GM21717 (cell line): ENCODE measurements around the gene VIPR1.

ENCODE experiments used
- ATAC-seq: cut with Tn5 transposase; IDR thresholded peaks from one replicate; pipeline ENCODE4 v1.9.1; 2021; ENCODE audit warnings: mild to moderate bottlenecking, moderate library complexity; ENCODE audit not compliant: unreplicated experiment

Gene VIPR1

GRCh38 chr3:42502429-42503250 is at the start of gene VIPR1:
Gene VIPR1 (plus strand): TSS chr3:42502643. CDS start chr3:42502736, 93 bp downstream.
- peak; percentile 95 for ATAC-seq

- ATAC-seq, result no peak
Observed at GRCh38 chr3:42456211-42456610, 46.2 kb upstream of the VIPR1 start.

GRCh38 chr3:42459151-42459550 is 43.3 kb upstream of the VIPR1 start:
- ATAC-seq, result no peak

GRCh38 chr3:42461762-42462161 is 40.7 kb upstream of the VIPR1 start:
- ATAC-seq, result no peak

GRCh38 chr3:42463093-42463492 is 39.4 kb upstream of the VIPR1 start:
- no peak for ATAC-seq

GRCh38 chr3:42468111-42468510 is 34.3 kb upstream of the VIPR1 start:
- no peak for ATAC-seq

GRCh38 chr3:42472555-42472954 is 29.9 kb upstream of the VIPR1 start:
- no peak for ATAC-seq

- ATAC-seq, result no peak
Observed at GRCh38 chr3:42473083-42473932, 29.1 kb upstream of the VIPR1 start.

- ATAC-seq, result no peak
Observed at GRCh38 chr3:42476225-42477125, 26.0 kb upstream of the VIPR1 start.

- ATAC-seq, result no peak
Observed at GRCh38 chr3:42477696-42478095, 24.7 kb upstream of the VIPR1 start.

GRCh38 chr3:42478830-42479229 is 23.6 kb upstream of the VIPR1 start:
- ATAC-seq, result no peak

- no peak for ATAC-seq
Observed at GRCh38 chr3:42486814-42487565, 15.5 kb upstream of the VIPR1 start.

- no peak for ATAC-seq
Observed at GRCh38 chr3:42488687-42489086, 13.8 kb upstream of the VIPR1 start.

GRCh38 chr3:42489116-42489936 is 13.1 kb upstream of the VIPR1 start:
- no peak for ATAC-seq

- peak; percentile 9 for ATAC-seq
Observed at GRCh38 chr3:42489937-42490227, 12.6 kb upstream of the VIPR1 start.

GRCh38 chr3:42490243-42490642 is 12.2 kb upstream of the VIPR1 start:
- peak; percentile 99 for ATAC-seq

- ATAC-seq, result no peak
Observed at GRCh38 chr3:42491881-42492507, 10.4 kb upstream of the VIPR1 start.

GRCh38 chr3:42492508-42493080 is 9.8 kb upstream of the VIPR1 start:
- no peak for ATAC-seq
